ENCODE measurements around the gene WDR33.

Gene WDR33

GRCh38 chr2:127661072-127661649 is 149.8 kb downstream of the WDR33 start:
- FAIRE-seq (no peak), DNase-seq (ENCODE audit: insufficient read length, low spot score) (no peak)
- TF ChIP-seq POLR2A (IDR thresholded peaks at IDR 0.05; ENCODE audit: low read depth, low read length) (no peak), POLR2AphosphoS5 (IDR thresholded peaks at IDR 0.05; ENCODE audit: low read depth, low read length) (no peak), POU2F2 (IDR thresholded peaks at IDR 0.05; ENCODE audit: low read depth, low read length) (no peak), TAF1 (IDR thresholded peaks at IDR 0.05; ENCODE audit: low read depth, low read length) (no peak), PAX5 (IDR thresholded peaks at IDR 0.05; ENCODE audit: insufficient read depth, low read length, severe bottlenecking) (no peak)

GRCh38 chr2:127660291-127660578 is 150.7 kb downstream of the WDR33 start:
- FAIRE-seq = no peak
- TF ChIP-seq POU2F2 (IDR thresholded peaks at IDR 0.05; ENCODE audit: low read depth, low read length) (no peak), POLR2A (IDR thresholded peaks at IDR 0.05; ENCODE audit: low read depth, low read length) (no peak), SPI1 (IDR thresholded peaks at IDR 0.05; ENCODE audit: low read depth, low read length) (no peak), PAX5 (IDR thresholded peaks at IDR 0.05; ENCODE audit: insufficient read depth, low read length, severe bottlenecking) (no peak), TAF1 (IDR thresholded peaks at IDR 0.05; ENCODE audit: low read depth, low read length) (no peak), POLR2AphosphoS5 (IDR thresholded peaks at IDR 0.05; ENCODE audit: low read depth, low read length) (no peak)
- no peak for DNase-seq (ENCODE audit: insufficient read length, low spot score)

- no peak for FAIRE-seq
- DNase-seq (ENCODE audit: insufficient read length, low spot score) = no peak
- TF ChIP-seq POU2F2 (IDR thresholded peaks at IDR 0.05; ENCODE audit: low read depth, low read length) = no peak
- TF ChIP-seq SPI1 (IDR thresholded peaks at IDR 0.05; ENCODE audit: low read depth, low read length) = no peak
- no peak for TF ChIP-seq POLR2A (IDR thresholded peaks at IDR 0.05; ENCODE audit: low read depth, low read length)
- no peak for TF ChIP-seq POLR2AphosphoS5 (IDR thresholded peaks at IDR 0.05; ENCODE audit: low read depth, low read length)
- no peak for TF ChIP-seq PAX5 (IDR thresholded peaks at IDR 0.05; ENCODE audit: insufficient read depth, low read length, severe bottlenecking)
- no peak for TF ChIP-seq TAF1 (IDR thresholded peaks at IDR 0.05; ENCODE audit: low read depth, low read length)
Observed at GRCh38 chr2:127659408-127660290, 151.3 kb downstream of the WDR33 start.

GRCh38 chr2:127658641-127659407 is 152.1 kb downstream of the WDR33 start:
- DNase-seq (ENCODE audit: insufficient read length, low spot score) = no peak
- no peak for TF ChIP-seq POLR2A (IDR thresholded peaks at IDR 0.05; ENCODE audit: low read depth, low read length)
- no peak for TF ChIP-seq TAF1 (IDR thresholded peaks at IDR 0.05; ENCODE audit: low read depth, low read length)
- no peak for TF ChIP-seq POLR2AphosphoS5 (IDR thresholded peaks at IDR 0.05; ENCODE audit: low read depth, low read length)
- no peak for FAIRE-seq

GRCh38 chr2:127658146-127658545 is 152.8 kb downstream of the WDR33 start:
- FAIRE-seq (no peak), DNase-seq (ENCODE audit: insufficient read length, low spot score) (no peak)
- TF ChIP-seq POLR2AphosphoS5 (IDR thresholded peaks at IDR 0.05; ENCODE audit: low read depth, low read length) (no peak), SPI1 (IDR thresholded peaks at IDR 0.05; ENCODE audit: low read depth, low read length) (no peak), POU2F2 (IDR thresholded peaks at IDR 0.05; ENCODE audit: low read depth, low read length) (no peak), POLR2A (IDR thresholded peaks at IDR 0.05; ENCODE audit: low read depth, low read length) (no peak), PAX5 (IDR thresholded peaks at IDR 0.05; ENCODE audit: insufficient read depth, low read length, severe bottlenecking) (no peak), TAF1 (IDR thresholded peaks at IDR 0.05; ENCODE audit: low read depth, low read length) (no peak)

- no peak for DNase-seq (ENCODE audit: insufficient read length, low spot score)
- TF ChIP-seq SPI1 (IDR thresholded peaks at IDR 0.05; ENCODE audit: low read depth, low read length) (no peak), POU2F2 (IDR thresholded peaks at IDR 0.05; ENCODE audit: low read depth, low read length) (no peak), TAF1 (IDR thresholded peaks at IDR 0.05; ENCODE audit: low read depth, low read length) (no peak), POLR2AphosphoS5 (IDR thresholded peaks at IDR 0.05; ENCODE audit: low read depth, low read length) (no peak), POLR2A (IDR thresholded peaks at IDR 0.05; ENCODE audit: low read depth, low read length) (no peak), PAX5 (IDR thresholded peaks at IDR 0.05; ENCODE audit: insufficient read depth, low read length, severe bottlenecking) (no peak)
Observed at GRCh38 chr2:127657232-127657595, 153.8 kb downstream of the WDR33 start.

GRCh38 chr2:127656569-127657231 is 154.3 kb downstream of the WDR33 start:
- DNase-seq (ENCODE audit: insufficient read length, low spot score) (no peak), FAIRE-seq (no peak)
- TF ChIP-seq POU2F2 (IDR thresholded peaks at IDR 0.05; ENCODE audit: low read depth, low read length) (no peak), SPI1 (IDR thresholded peaks at IDR 0.05; ENCODE audit: low read depth, low read length) (no peak), PAX5 (IDR thresholded peaks at IDR 0.05; ENCODE audit: insufficient read depth, low read length, severe bottlenecking) (no peak), TAF1 (IDR thresholded peaks at IDR 0.05; ENCODE audit: low read depth, low read length) (no peak), POLR2AphosphoS5 (IDR thresholded peaks at IDR 0.05; ENCODE audit: low read depth, low read length) (no peak), POLR2A (IDR thresholded peaks at IDR 0.05; ENCODE audit: low read depth, low read length) (no peak)

More at GRCh38 chr2:127657232-127657595, 153.8 kb downstream of the WDR33 start:
- no peak for FAIRE-seq

GRCh38 chr2:127655209-127656073 is 155.5 kb downstream of the WDR33 start:
- no peak for FAIRE-seq
- TF ChIP-seq POLR2AphosphoS5 (IDR thresholded peaks at IDR 0.05; ENCODE audit: low read depth, low read length) (no peak), POLR2A (IDR thresholded peaks at IDR 0.05; ENCODE audit: low read depth, low read length) (no peak), PAX5 (IDR thresholded peaks at IDR 0.05; ENCODE audit: insufficient read depth, low read length, severe bottlenecking) (no peak), TAF1 (IDR thresholded peaks at IDR 0.05; ENCODE audit: low read depth, low read length) (no peak), SPI1 (IDR thresholded peaks at IDR 0.05; ENCODE audit: low read depth, low read length) (no peak), POU2F2 (IDR thresholded peaks at IDR 0.05; ENCODE audit: low read depth, low read length) (no peak)
- no peak for DNase-seq (ENCODE audit: insufficient read length, low spot score)
